GM12878 (cell line): ENCODE data around the gene FFAR2. TPM values are rescaled to one million over a fixed set of nuclear protein-coding genes. Genes with fewer than 3 reads are reported as not detected.

Experiments
- FOXM1 ChIP-seq: IDR thresholded peaks from 2 replicates; pipeline ENCODE4 v1.6.1; 2012; ENCODE audit warnings: low read depth, mild to moderate bottlenecking, inconsistent platforms, low read length, moderate library complexity
- IRF4 ChIP-seq: IDR thresholded peaks from 2 replicates; pipeline ENCODE4 v1.6.1; 2011; ENCODE audit warnings: low read depth, low read length
- MTA2 ChIP-seq: fragments of 450-650 bp; IDR thresholded peaks from 2 replicates; pipeline ENCODE4 v1.6.1; 2016; ENCODE audit warnings: low read depth, mild to moderate bottlenecking, moderate library complexity
- NFYA ChIP-seq: IDR thresholded peaks from 2 replicates; pipeline ENCODE4 v1.6.1; 2011; ENCODE audit warnings: low read depth, mild to moderate bottlenecking, low read length, improper control_type of control experiment, borderline replicate concordance
- POU2F2 ChIP-seq: IDR thresholded peaks from 3 replicates; pipeline ENCODE4 v1.6.1; 2011; ENCODE audit warnings: low read depth, mild to moderate bottlenecking, low read length, borderline replicate concordance
- RBBP5 ChIP-seq: fragments of 200-600 bp; sonication (generic); conservative IDR thresholded peaks from 2 replicates; pipeline ENCODE4 v1.6.1; 2016
- ZBTB40 ChIP-seq: fragments of 450-650 bp; IDR thresholded peaks from 2 replicates; pipeline ENCODE4 v1.6.1; 2016; ENCODE audit warnings: mild to moderate bottlenecking, moderate library complexity, borderline replicate concordance
- ZNF384 ChIP-seq: IDR thresholded peaks from 2 replicates; pipeline ENCODE4 v1.6.1; 2012; ENCODE audit warnings: low read depth, mild to moderate bottlenecking, low read length, improper control_type of control experiment, borderline replicate concordance
- polyA plus RNA-seq, 11 experiments: library from polyadenylated mRNA; depleted of rRNA in 4 of 11; unstranded in 6 of 11; stranded (reverse) in 5 of 11; fragments of >200 nt; fragmentation: Nextera tagmentation in 4 of 11; fragmentation: Illumina TruSeq in 1 of 11; extraction: Ambion mirVana in 4 of 11; extraction: Trizol in 1 of 11; gene quantifications; 1 replicate in 1 of 11; 2 replicates in 10 of 11; pipeline versions ENCODE4 v1.2.1 to v1.2.3, GENCODE V29; 2011 to 2016; ENCODE audit warnings: inconsistent platforms in 2 of 11, missing spikeins in 2 of 11, low read depth in 1 of 11
- total RNA-seq, 4 experiments: library from RNA; depleted of rRNA in 3 of 4; stranded (reverse); fragments of >200 nt in 3 of 4; fragmentation: Illumina TruSeq in 1 of 4; extraction: Trizol in 1 of 4; gene quantifications; 2 replicates each; pipeline versions ENCODE4 v1.2.1 to v1.2.3, GENCODE V29; 2013 to 2021
- TF ChIP-seq, protein P1 (sequence below): fragments of 450-650 bp; IDR thresholded peaks from 2 replicates; pipeline ENCODE4 v1.6.1; 2017; ENCODE audit warnings: antibody characterized with exemption, mild to moderate bottlenecking, moderate library complexity

Gene FFAR2
- total and polyA plus RNA-seq, 10 of the 15 experiments (the other 5 are each of a cell fraction or from before 2014, with no cell fraction given): 0.05 to 4.0 (median 2.1) TPM

DNA sequence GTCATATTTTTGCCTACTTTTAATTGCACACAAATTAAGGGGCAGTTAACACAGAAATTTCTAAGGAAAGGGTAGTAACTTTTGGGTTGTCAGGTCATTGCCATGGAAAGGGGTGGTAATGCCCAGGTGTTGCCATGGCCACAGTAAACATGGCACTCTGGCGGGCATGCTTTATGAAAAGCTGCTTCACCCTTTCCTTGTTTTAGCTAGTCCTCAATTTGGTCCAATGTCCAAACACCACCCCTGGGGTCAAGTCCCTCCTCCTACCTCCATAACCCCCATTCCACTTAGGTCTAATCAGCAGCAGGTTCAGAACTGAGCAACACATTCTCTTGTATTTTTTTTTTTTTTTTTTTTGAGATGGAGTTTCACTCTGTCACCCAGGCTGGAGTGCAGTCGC, 6.6 kb downstream of the FFAR2 start (continued):
- TF ChIP-seq, protein P1, sequence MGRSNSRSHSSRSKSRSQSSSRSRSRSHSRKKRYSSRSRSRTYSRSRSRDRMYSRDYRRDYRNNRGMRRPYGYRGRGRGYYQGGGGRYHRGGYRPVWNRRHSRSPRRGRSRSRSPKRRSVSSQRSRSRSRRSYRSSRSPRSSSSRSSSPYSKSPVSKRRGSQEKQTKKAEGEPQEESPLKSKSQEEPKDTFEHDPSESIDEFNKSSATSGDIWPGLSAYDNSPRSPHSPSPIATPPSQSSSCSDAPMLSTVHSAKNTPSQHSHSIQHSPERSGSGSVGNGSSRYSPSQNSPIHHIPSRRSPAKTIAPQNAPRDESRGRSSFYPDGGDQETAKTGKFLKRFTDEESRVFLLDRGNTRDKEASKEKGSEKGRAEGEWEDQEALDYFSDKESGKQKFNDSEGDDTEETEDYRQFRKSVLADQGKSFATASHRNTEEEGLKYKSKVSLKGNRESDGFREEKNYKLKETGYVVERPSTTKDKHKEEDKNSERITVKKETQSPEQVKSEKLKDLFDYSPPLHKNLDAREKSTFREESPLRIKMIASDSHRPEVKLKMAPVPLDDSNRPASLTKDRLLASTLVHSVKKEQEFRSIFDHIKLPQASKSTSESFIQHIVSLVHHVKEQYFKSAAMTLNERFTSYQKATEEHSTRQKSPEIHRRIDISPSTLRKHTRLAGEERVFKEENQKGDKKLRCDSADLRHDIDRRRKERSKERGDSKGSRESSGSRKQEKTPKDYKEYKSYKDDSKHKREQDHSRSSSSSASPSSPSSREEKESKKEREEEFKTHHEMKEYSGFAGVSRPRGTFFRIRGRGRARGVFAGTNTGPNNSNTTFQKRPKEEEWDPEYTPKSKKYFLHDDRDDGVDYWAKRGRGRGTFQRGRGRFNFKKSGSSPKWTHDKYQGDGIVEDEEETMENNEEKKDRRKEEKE: no peak
- TF ChIP-seq MTA2 (no peak), ZNF384 (no peak), RBBP5 (no peak), ZBTB40 (no peak), POU2F2 (no peak), IRF4 (no peak), NFYA (no peak), FOXM1 (no peak)
